IPS-20b (cell line): Measurements from ENCODE around the gene DCAF8L2.
"Not testable (repeated sequence)": the region's sequence is repeated elsewhere in the genome, so short reads cannot be mapped to it uniquely, and the experiment has no call there.

Experiments used
- H3K27ac ChIP-seq: one replicate; pipeline ENCODE4 v1.5.1; 2013; ENCODE audit warnings: low read length
- H3K27me3 ChIP-seq: 2 replicates; pipeline ENCODE4 v1.6.1; 2013; ENCODE audit warnings: mild to moderate bottlenecking, low read length, inconsistent platforms; ENCODE audit not compliant: insufficient read depth
- H3K36me3 ChIP-seq: 2 replicates; pipeline ENCODE4 v1.6.1; 2013; ENCODE audit warnings: low read depth, mild to moderate bottlenecking, inconsistent platforms, low read length, moderate library complexity; ENCODE audit not compliant: insufficient read depth
- H3K4me1 ChIP-seq: 2 replicates; pipeline ENCODE4 v1.6.1; 2013; ENCODE audit warnings: mild to moderate bottlenecking, control low read depth, inconsistent platforms, low read length, moderate library complexity; ENCODE audit not compliant: insufficient read depth
- H3K4me3 ChIP-seq: 2 replicates; pipeline ENCODE4 v1.5.1; 2013; ENCODE audit warnings: mild to moderate bottlenecking, low read length, inconsistent platforms
- H3K9ac ChIP-seq: 2 replicates; pipeline ENCODE4 v1.6.1; 2013; ENCODE audit warnings: low read depth, mild to moderate bottlenecking, inconsistent platforms, low read length, moderate library complexity
- H3K9me3 ChIP-seq: 2 replicates; pipeline ENCODE4 v1.6.1; 2013; ENCODE audit warnings: mild to moderate bottlenecking, low read depth, low read length, inconsistent platforms; ENCODE audit not compliant: insufficient read depth

The DCAF8L2 gene

DNA sequence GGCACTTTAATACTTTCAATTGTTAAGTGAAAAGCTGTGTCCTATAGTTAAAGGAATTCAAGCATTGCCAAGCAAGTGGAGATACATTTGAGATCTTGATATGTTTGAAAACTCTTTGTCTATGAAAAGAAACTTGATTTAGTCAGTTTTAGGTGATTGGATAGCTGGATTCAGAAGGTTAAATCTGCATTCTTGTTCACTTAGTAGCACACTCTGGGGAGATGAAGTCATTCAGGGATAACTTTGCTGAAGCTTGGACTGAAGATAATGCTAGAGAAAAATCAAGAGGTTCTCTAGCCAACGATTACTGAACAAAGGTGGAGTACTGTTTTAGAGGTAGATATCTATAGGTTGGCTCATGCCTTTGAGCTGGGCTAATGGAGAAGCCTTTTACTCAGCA is 90.6 kb downstream of the DCAF8L2 start:
- Histone ChIP-seq H3K27me3 (no peaks in the 10 kb centered on the region), H3K9me3 (no peaks in the 10 kb centered on the region), H3K4me3 (no peak overlapping the region), H3K4me1 (no peaks in the 10 kb centered on the region), H3K27ac (no peak overlapping the region), H3K36me3 (no peaks in the 10 kb centered on the region), H3K9ac (no peak overlapping the region)

DNA sequence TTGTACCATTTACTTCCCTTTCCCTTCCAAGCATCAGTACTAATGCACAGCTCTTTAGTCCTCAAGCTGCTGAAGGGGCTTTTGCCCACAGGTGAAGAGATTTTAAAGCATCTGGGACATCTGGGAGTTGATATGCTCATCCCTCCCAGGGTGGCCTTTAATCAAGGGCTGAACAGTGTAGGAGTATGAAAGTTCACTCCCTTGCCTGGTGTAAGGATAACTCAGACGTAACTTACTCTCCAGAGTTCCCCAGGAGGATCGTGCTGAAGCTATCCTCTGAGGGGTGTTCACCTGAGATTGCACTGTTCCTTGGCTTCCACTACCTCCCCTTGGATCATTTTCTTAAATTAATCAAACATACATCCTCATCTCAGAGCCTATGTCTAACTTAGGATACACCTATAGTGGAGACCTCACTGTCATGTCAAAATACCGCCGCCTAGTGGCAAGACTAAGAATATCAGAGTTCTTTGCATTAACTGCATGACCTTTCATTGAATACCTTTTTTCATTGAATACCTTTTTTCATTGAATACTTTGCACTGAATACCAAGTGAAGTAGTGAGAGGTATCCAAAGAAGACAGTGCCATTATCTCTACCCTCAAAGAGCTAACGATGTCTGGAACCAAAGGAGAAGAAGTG is 93.5 kb downstream of the DCAF8L2 start:
- not testable (repeated sequence) for H3K4me1 ChIP-seq, H3K9me3 ChIP-seq, H3K27me3 ChIP-seq, H3K4me3 ChIP-seq, H3K9ac ChIP-seq, H3K27ac ChIP-seq, H3K36me3 ChIP-seq

DNA sequence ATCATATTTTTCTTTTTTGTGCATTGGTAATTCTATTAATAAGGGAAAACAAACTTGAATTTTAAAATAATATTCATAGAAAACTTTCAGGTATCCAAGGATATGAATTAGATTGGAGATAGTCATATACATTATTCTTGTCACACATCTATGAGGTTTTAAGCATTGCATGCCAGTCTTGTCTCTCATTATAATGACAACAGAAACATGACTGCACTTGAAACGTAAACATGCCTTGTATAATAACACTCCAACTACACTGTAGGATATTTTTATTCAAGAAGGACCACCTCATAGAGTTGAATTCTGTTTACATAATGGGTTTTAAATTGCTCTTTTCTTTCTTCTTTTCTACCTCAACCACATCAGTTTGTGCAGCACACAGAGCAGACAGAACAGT is 104.5 kb downstream of the DCAF8L2 start:
- H3K36me3 ChIP-seq, result no peaks in the 10 kb centered on the region
- no peak overlapping the region for H3K27ac ChIP-seq
- H3K27me3 ChIP-seq, result no peaks in the 10 kb centered on the region
- no peaks in the 10 kb centered on the region; the same call in 1 of the 2 replicates for H3K4me1 ChIP-seq
- no peak overlapping the region for H3K4me3 ChIP-seq
- H3K9me3 ChIP-seq, result no peaks in the 10 kb centered on the region
- H3K9ac ChIP-seq, result no peak overlapping the region

DNA sequence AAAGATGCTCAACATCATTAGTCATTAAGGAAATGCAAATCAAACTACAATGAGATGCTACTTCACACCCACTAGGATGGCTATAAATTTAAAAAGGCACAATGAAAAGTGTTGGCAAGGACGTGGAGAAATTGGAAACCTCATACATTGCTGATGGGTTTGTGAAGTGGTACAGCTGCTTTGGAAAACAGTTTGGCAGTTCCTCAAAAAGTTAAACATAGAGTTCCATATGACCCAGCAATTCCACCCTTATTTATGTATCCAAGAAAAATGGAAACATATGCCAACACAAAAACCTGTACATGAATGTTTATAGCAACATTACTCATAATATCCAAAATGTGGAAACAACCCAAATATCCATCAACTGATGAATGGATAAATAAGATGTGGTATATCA is 116.4 kb downstream of the DCAF8L2 start:
- Histone ChIP-seq H3K36me3 (no peaks in the 10 kb centered on the region), H3K27me3 (no peaks in the 10 kb centered on the region), H3K4me1 (no peaks in the 10 kb centered on the region), H3K27ac (no peak overlapping the region), H3K9ac (no peak overlapping the region), H3K4me3 (no peak overlapping the region), H3K9me3 (no peaks in the 10 kb centered on the region)

DNA sequence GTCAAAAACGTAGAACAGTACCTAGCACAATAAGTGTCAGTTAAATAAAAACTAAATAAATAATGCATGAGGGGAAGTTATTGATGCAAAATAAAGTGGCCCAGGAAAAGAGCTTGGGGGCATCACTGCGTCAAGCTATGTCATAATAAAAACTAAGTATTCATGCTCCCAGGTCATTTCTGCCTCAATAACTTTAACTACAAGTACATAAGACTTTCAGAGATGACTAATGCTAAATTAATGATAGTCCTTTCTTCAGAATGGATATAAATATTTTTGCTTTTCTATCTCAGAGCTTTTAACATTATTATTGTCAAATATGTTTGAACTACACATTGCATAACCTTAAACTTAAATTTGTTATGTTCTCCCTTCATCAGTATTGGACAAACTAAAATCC is 125.5 kb downstream of the DCAF8L2 start:
- Histone ChIP-seq H3K27me3 (no peaks in the 10 kb centered on the region), H3K36me3 (no peaks in the 10 kb centered on the region), H3K9ac (no peak overlapping the region), H3K27ac (no peak overlapping the region), H3K4me1 (no peaks in the 10 kb centered on the region), H3K9me3 (no peaks in the 10 kb centered on the region), H3K4me3 (no peak overlapping the region)

DNA sequence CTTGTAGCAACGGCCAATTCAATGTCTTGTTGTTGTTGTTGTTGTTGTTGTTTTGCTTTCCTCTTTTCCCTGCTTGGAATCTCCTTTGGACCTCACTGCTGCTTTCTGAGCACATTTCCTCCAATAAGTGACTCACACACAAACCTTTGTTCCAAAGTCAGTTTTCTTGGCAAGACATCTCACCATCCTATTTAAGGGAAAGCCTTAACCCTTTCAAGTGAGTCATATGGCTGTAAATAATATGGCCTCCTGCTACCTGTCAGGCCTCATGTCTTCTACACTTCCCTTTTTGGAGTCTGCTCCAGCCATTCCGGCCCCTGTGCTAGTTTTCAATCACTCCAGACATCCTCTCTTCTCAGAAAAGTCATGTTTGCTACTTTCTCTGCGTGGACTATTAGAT is 138.1 kb downstream of the DCAF8L2 start:
- H3K4me3 ChIP-seq, result no peak overlapping the region
- H3K27me3 ChIP-seq, result no peaks in the 10 kb centered on the region

DNA sequence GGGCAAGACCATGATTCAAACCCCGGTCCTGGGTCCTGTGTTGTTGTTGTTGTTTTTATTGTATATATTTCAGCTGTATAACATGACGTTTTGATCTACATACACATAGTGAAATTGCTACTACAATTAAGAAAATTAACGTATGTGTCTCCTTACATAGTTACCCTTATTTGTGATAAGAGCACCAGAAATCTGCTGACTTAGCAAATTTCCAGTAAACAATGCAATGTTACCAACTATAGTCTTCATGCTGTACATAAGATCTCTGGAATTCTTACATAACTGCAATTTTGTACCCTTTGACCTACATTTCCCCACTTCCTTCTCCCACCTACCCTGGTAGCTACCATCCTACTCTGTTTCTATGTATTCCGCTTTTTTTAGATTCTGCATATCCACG is 141.8 kb downstream of the DCAF8L2 start:
- Histone ChIP-seq H3K9ac (no peak overlapping the region), H3K9me3 (no peaks in the 10 kb centered on the region), H3K27ac (no peak overlapping the region), H3K4me3 (no peak overlapping the region), H3K27me3 (no peaks in the 10 kb centered on the region), H3K36me3 (no peaks in the 10 kb centered on the region), H3K4me1 (no peaks in the 10 kb centered on the region)

More for the DNA sequence above, 138.1 kb downstream of the DCAF8L2 start:
- H3K9ac ChIP-seq, result no peak overlapping the region
- H3K4me1 ChIP-seq, result no peaks in the 10 kb centered on the region
- no peaks in the 10 kb centered on the region for H3K36me3 ChIP-seq
- no peaks in the 10 kb centered on the region for H3K9me3 ChIP-seq
- no peak overlapping the region for H3K27ac ChIP-seq

DNA sequence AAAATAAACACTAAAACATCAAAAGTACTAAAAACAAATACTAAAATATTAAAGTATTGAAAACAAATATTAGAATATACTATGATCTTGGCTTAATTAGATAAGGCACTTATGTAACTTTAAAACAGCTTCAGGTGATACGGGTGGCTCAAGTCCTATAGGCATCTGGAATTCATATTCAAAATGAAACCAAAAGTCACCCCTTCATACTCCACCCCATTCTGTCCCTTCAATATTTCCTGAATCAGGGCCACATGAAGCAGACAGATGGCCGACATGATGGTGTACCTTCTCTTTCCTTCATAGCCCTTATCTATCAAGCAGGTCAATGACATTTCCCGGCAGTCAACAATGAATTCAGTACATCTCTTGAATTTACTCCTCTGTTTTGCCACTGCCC is 145.8 kb downstream of the DCAF8L2 start:
- no peaks in the 10 kb centered on the region for H3K36me3 ChIP-seq
- H3K27me3 ChIP-seq, result no peaks in the 10 kb centered on the region
- no peaks in the 10 kb centered on the region for H3K4me1 ChIP-seq
- no peak overlapping the region for H3K4me3 ChIP-seq
- H3K9me3 ChIP-seq, result no peaks in the 10 kb centered on the region
- H3K9ac ChIP-seq, result no peak overlapping the region
- no peak overlapping the region for H3K27ac ChIP-seq

DNA sequence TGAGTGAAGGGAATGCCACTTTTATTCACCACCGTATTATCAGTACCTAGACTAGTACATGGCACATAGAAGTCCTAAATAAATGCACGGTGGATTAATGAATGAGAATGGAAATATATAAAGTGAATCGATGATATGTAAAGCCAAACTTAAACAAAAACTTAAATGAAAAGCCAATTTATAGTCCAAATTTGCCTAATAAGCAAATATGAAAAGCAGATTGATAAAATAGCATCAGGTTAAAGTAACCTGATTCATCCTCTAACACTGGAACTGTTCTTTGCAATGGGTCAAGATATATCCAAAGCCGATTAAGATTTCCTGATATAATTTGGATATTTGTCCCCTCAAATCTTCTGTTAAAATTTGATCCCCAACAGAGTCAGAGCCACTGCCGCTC is 150.8 kb downstream of the DCAF8L2 start:
- Histone ChIP-seq H3K36me3 (no peaks in the 10 kb centered on the region), H3K9me3 (no peaks in the 10 kb centered on the region), H3K4me3 (no peak overlapping the region), H3K9ac (no peak overlapping the region), H3K27ac (no peak overlapping the region), H3K27me3 (no peaks in the 10 kb centered on the region), H3K4me1 (no peaks in the 10 kb centered on the region)

DNA sequence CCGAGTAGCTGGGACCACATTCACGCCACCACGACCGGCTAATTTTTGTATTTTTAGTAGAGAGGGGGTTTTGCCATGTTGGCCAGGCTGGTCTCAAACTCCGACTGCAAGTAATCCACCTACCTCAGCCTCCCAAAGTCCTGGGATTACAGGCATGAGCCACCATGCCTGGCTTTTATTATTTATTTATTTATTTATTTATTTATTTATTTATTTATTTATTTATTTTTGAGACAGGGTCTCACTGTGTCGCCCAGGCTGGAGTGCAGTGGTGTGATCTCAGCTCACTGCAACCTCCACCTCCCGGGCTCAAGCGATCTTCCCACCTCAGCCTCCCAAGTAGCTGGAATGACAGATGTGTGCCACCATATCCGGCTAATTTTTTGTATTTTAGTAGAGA is 153.4 kb downstream of the DCAF8L2 start:
- H3K9ac ChIP-seq, H3K4me3 ChIP-seq, H3K36me3 ChIP-seq, H3K27ac ChIP-seq, H3K4me1 ChIP-seq, H3K9me3 ChIP-seq, H3K27me3 ChIP-seq: not testable (repeated sequence)

DNA sequence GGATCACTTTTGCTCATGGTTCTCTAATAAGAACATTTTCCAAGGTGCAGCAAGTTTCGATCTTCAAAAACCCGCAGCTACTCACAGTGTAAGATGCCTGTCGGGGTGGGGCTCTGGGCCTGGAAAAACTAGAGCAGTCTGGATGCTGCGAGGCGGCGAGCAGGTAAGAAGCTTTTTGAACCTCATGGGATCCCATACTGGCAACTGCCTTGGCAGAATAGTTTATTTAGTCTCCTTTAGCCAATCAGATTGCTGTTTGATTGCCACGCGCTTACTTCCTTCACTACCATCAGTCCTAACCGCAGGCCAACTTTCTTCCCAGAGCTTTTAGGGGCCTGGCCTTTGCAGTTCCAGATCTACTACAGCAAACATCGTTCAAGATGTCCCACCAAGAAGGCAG is 156.4 kb downstream of the DCAF8L2 start:
- Histone ChIP-seq H3K27ac (no peak overlapping the region), H3K9ac (no peak overlapping the region), H3K9me3 (no peaks in the 10 kb centered on the region), H3K4me3 (no peak overlapping the region), H3K4me1 (no peaks in the 10 kb centered on the region), H3K27me3 (no peaks in the 10 kb centered on the region), H3K36me3 (no peaks in the 10 kb centered on the region)

DNA sequence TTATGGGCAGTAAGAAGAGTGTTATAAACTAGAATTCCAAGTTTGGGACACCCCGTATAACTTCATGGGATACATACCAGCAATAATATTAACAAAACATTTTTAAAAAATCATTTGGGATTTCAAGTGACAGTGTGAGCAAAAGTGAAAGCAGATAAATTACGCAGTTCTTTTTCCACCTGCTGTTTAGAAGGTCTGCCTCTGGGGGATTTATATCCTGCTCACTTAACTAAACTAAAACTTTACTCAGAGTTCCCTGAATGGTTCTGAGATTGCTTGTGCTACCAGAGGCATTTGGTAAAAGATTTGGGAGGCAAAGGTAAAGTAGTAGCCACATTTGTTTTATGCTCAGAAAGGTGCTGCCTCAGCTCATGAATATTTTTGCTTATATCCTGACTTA is 160.2 kb downstream of the DCAF8L2 start:
- not testable (repeated sequence) for H3K9ac ChIP-seq, H3K4me1 ChIP-seq, H3K27me3 ChIP-seq, H3K4me3 ChIP-seq, H3K36me3 ChIP-seq, H3K27ac ChIP-seq, H3K9me3 ChIP-seq

DNA sequence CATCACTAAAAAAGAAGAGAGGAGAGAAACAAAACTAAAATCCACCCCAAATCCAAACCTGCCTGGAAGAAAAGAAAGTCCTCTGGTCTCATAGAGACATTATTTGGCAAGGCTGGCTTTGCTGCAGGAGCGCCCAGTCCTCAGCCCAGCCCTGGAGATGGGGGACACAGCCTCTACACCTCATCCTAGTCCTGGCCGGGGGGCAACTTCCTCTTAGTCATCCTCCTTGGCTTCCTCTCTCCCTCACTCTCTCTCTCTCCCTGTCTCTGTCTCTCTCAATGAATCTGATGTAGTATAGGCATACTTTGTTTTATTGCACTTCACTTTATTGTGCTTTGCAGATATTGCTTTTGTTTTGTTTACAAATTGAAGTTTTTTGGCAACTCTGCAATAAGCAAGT is 161.8 kb downstream of the DCAF8L2 start:
- Histone ChIP-seq H3K36me3 (no peaks in the 10 kb centered on the region), H3K9ac (no peak overlapping the region), H3K27me3 (no peaks in the 10 kb centered on the region), H3K4me3 (no peak overlapping the region), H3K27ac (no peak overlapping the region), H3K4me1 (no peaks in the 10 kb centered on the region), H3K9me3 (no peaks in the 10 kb centered on the region)
